ENCODE data around the gene HS6ST1.
"Not testable (repeated sequence)": the region's sequence is repeated elsewhere in the genome, so short reads cannot be mapped to it uniquely, and the experiment has no call there.

The HS6ST1 gene

GRCh38 chr2:128259585-128259984 is 59.1 kb downstream of the HS6ST1 start:
- no peak overlapping the region for H3K4me3 ChIP-seq (ENCODE audit: control insufficient read depth, low read depth, low read length)
- no peak for TF ChIP-seq CTCF (conservative IDR thresholded peaks at IDR 0.05; ENCODE audit: control insufficient read depth, insufficient read depth, low read depth, low read length)
- no peak for DNase-seq (ENCODE audit: low read depth)

DNA sequence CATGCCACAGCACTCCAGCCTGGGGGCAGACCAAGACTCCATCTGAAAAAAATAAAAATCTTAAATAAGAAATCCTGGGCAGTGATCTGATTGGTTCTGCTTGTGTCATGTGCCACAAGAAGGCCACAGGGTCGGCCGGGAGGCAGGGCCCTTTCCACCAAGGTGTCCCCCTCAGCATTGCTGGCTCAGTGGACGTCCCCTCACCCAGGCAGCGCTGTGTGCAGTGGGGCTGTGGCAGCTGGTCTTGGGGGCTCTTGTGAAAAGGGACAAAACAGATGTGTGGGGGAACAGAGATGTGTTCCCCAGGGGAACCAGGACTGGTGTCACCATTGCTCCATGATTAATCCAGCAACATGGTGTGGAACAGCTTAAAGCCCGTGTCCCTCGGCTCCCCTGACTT is 60.5 kb downstream of the HS6ST1 start:
- no peak for DNase-seq (ENCODE audit: low read depth)
- no peak overlapping the region for H3K4me3 ChIP-seq (ENCODE audit: control insufficient read depth, low read depth, low read length)
- no peak for TF ChIP-seq CTCF (conservative IDR thresholded peaks at IDR 0.05; ENCODE audit: control insufficient read depth, insufficient read depth, low read depth, low read length)

- no peak for TF ChIP-seq CTCF (conservative IDR thresholded peaks at IDR 0.05; ENCODE audit: control insufficient read depth, insufficient read depth, low read depth, low read length)
- no peak for DNase-seq (ENCODE audit: low read depth)
Measured at GRCh38 chr2:128252501-128252900, 66.2 kb downstream of the HS6ST1 start.

GRCh38 chr2:128252086-128252485 is 66.6 kb downstream of the HS6ST1 start:
- not testable (repeated sequence) for DNase-seq (ENCODE audit: low read depth); H3K4me3 ChIP-seq (ENCODE audit: control insufficient read depth, low read depth, low read length)

More at GRCh38 chr2:128252501-128252900, 66.2 kb downstream of the HS6ST1 start:
- H3K4me3 ChIP-seq (ENCODE audit: control insufficient read depth, low read depth, low read length): no peak overlapping the region

- no peak for DNase-seq (ENCODE audit: low read depth)
- TF ChIP-seq CTCF (conservative IDR thresholded peaks at IDR 0.05; ENCODE audit: control insufficient read depth, insufficient read depth, low read depth, low read length): no peak
- H3K4me3 ChIP-seq (ENCODE audit: control insufficient read depth, low read depth, low read length): no peak overlapping the region
Measured at GRCh38 chr2:128250229-128251025, 68.2 kb downstream of the HS6ST1 start.

DNA sequence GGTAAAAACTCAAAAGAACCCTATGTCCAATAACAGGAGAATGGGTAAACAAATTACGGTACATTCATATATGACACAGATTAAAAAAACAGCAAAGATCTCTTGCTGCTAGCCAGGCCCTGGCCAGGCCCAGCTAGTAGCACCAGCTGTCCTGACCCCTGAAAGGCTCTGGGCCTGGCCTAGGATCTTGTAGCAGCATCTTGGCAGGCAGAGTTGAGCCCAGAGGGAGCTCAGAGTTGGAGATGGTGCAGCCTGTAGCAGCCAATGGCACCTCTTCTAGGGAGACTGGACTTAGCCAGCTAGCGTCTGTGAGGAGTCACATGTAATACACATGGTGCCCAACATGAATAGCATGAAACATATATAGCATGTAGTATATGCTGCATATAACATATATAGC is 69.1 kb downstream of the HS6ST1 start:
- TF ChIP-seq CTCF (conservative IDR thresholded peaks at IDR 0.05; ENCODE audit: control insufficient read depth, insufficient read depth, low read depth, low read length): no peak
- DNase-seq (ENCODE audit: low read depth): no peak
- no peak overlapping the region for H3K4me3 ChIP-seq (ENCODE audit: control insufficient read depth, low read depth, low read length)

DNA sequence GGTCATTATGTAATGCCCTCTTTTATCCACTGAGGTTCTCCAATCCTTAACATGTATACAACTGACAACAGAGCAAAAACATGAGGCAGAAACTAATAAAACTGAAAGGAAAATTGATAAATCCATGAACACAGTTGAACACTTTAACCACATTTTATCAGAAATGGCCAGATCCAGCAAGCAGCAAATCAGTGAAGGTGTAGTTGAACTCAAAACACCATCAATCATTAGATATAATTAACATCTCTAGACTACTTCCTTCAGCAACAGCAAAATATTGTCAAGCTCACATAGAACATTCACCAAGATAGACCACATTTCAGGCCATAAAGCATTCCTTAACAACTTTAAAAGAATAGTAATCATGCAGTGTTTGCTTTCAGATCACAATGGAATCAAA is 72.9 kb downstream of the HS6ST1 start:
- DNase-seq (ENCODE audit: low read depth): no peak
- no peak for TF ChIP-seq CTCF (conservative IDR thresholded peaks at IDR 0.05; ENCODE audit: control insufficient read depth, insufficient read depth, low read depth, low read length)
- H3K4me3 ChIP-seq (ENCODE audit: control insufficient read depth, low read depth, low read length): no peak overlapping the region
